ENCODE data around the gene FHDC1. TPM values are rescaled to one million over a fixed set of nuclear protein-coding genes. Genes with fewer than 3 reads are reported as not detected.

The FHDC1 gene
- total RNA-seq, 1 experiment from 2014 or later, result 19.9 TPM

GRCh38 chr4:152919826-152920225 lies 16.3 kb upstream of the FHDC1 start:
- H3K23me2 ChIP-seq (ENCODE audit: insufficient read length, low read depth, low read length, poor library complexity, severe bottlenecking), result no peaks in the 10 kb centered on the region
- no peak overlapping the region for H3K9ac ChIP-seq (ENCODE audit: extremely low read depth, insufficient read length, low read length)
- no peak overlapping the region for H3K56ac ChIP-seq (ENCODE audit: insufficient read length, low read depth, low read length)
- H4K91ac ChIP-seq (ENCODE audit: insufficient read length, low read depth, low read length), result no peak overlapping the region
- H2BK120ac ChIP-seq (ENCODE audit: low read depth, low read length, poor library complexity, severe bottlenecking), result no peak overlapping the region
- H3K27me3 ChIP-seq (ENCODE audit: insufficient read depth, low read length), result no peaks in the 10 kb centered on the region
- H3K23ac ChIP-seq (ENCODE audit: insufficient read length, low read depth, low read length), result no peak overlapping the region
- H3K79me2 ChIP-seq (ENCODE audit: insufficient read depth, low read length), result no peaks in the 10 kb centered on the region
- no peak for TF ChIP-seq CTCF (conservative IDR thresholded peaks at IDR 0.05)
- H3K14ac ChIP-seq (ENCODE audit: insufficient read depth, low read length), result no peak overlapping the region
- Mint-ChIP-seq H3K36me3 (ENCODE audit: insufficient read depth in 1 of 3, low read depth in 3 of 3) (peaks cover 28 to 51% (median 42%) of the 10 kb centered on the region in 3 experiments), H3K27me3 (ENCODE audit: low read depth) (peaks cover 2% of the 10 kb centered on the region; the same call in 1 of the 2 replicates), H3K27ac (no peak overlapping the region), H3K4me1 (no peaks in the 10 kb centered on the region), H3K4me3 (no peak overlapping the region), H3K9me3 (peaks cover 43 to 44% of the 10 kb centered on the region in 2 experiments)
- no peak overlapping the region for H3K18ac ChIP-seq (ENCODE audit: insufficient read length, low read depth, low read length)
- no peak overlapping the region for H2BK5ac ChIP-seq (ENCODE audit: insufficient read length, low read length)
- H2AK5ac ChIP-seq (ENCODE audit: insufficient read length, low read length), result no peak overlapping the region
- no peak overlapping the region for H3T11ph ChIP-seq (ENCODE audit: low read length)
- H3K4ac ChIP-seq (ENCODE audit: low read depth, low read length), result no peak overlapping the region
- H3K27ac ChIP-seq (ENCODE audit: insufficient read length, low read depth, low read length), result no peak overlapping the region
- H2BK15ac ChIP-seq (ENCODE audit: low read depth, low read length), result no peak overlapping the region
- H2BK12ac ChIP-seq (ENCODE audit: insufficient read length, low read depth, low read length), result no peak overlapping the region
- DNase-seq, result no peak
- no peaks in the 10 kb centered on the region for H3K4me1 ChIP-seq (ENCODE audit: insufficient read depth, low read length)
- H3K9me3 ChIP-seq (ENCODE audit: control insufficient read depth, low read depth, low read length), result peaks cover 28% of the 10 kb centered on the region
- no peaks in the 10 kb centered on the region for H4K20me1 ChIP-seq (ENCODE audit: control insufficient read depth, insufficient read depth, insufficient read length)
- H2BK20ac ChIP-seq (ENCODE audit: low read depth, low read length, poor library complexity, severe bottlenecking), result no peak overlapping the region
- H4K5ac ChIP-seq (ENCODE audit: insufficient read length, low read depth, low read length), result no peak overlapping the region
- H3K79me1 ChIP-seq (ENCODE audit: insufficient read depth, low read depth, low read length, poor library complexity, severe bottlenecking), result no peaks in the 10 kb centered on the region
- no peak overlapping the region for H2AFZ ChIP-seq (ENCODE audit: low read length)
- no CpG with 5 or more reads among the region's 2 CpGs for WGBS (ENCODE audit: extremely low coverage, insufficient read length, low lambda C conversion rate)
- no peak overlapping the region for H4K8ac ChIP-seq (replicated peaks; ENCODE audit: insufficient read length, low read depth, low read length)
- H3K4me2 ChIP-seq (ENCODE audit: insufficient read depth, insufficient read length, low read length), result no peak overlapping the region

Data from H9 (cell line).